CD14-positive monocyte (primary cell): Measurements from ENCODE around the gene PLA2G6. TPM values are rescaled to one million over a fixed set of nuclear protein-coding genes. Genes with fewer than 3 reads are reported as not detected.

Experiments used
- DNase-seq, 3 donors: peaks; one replicate each; pipeline ENCODE4 v3.0.0-alpha.2; 2011 to 2022
- H2AFZ ChIP-seq: 2 replicates; pipeline ENCODE4 v1.6.0; 2012; ENCODE audit warnings: mild to moderate bottlenecking, low read depth, low read length, inconsistent platforms; ENCODE audit not compliant: insufficient read depth, poor library complexity, severe bottlenecking
- H3K27ac ChIP-seq, 2 donors: 1 replicate in 1 of 2; 2 replicates in 1 of 2; pipeline ENCODE4 v1.5.1; 2012 to 2013; ENCODE audit warnings: low read length in 2 of 2, control low read depth in 1 of 2, inconsistent platforms in 1 of 2, low read depth in 1 of 2, mild to moderate bottlenecking in 1 of 2
- H3K27me3 ChIP-seq, 2 donors: one replicate each; pipeline versions ENCODE4 v1.6.0 to v1.6.1; 2011 to 2013; ENCODE audit warnings: low read length in 2 of 2; ENCODE audit not compliant: control insufficient read depth in 2 of 2, insufficient read depth in 2 of 2
- H3K36me3 ChIP-seq, 2 donors: replicated peaks in 1 of 2; 1 replicate in 1 of 2; 2 replicates in 1 of 2; pipeline versions ENCODE4 v1.5.1 to v1.6.1; 2012 to 2013; ENCODE audit warnings: low read length in 2 of 2, control low read depth in 1 of 2, inconsistent platforms in 1 of 2, mild to moderate bottlenecking in 1 of 2; ENCODE audit not compliant: insufficient read depth in 2 of 2, control insufficient read depth in 1 of 2
- H3K4me1 ChIP-seq, 2 donors: 1 replicate in 1 of 2; 2 replicates in 1 of 2; pipeline versions ENCODE4 v1.5.1 to v1.6.1; 2012 to 2013; ENCODE audit warnings: low read length in 2 of 2, control low read depth in 1 of 2, inconsistent platforms in 1 of 2, mild to moderate bottlenecking in 1 of 2, moderate library complexity in 1 of 2; ENCODE audit not compliant: insufficient read depth in 2 of 2, control insufficient read depth in 1 of 2
- H3K4me2 ChIP-seq: replicated peaks from 2 replicates; pipeline ENCODE3; 2012; ENCODE audit warnings: low read length, moderate library complexity, mild to moderate bottlenecking; ENCODE audit not compliant: poor library complexity, severe bottlenecking; ENCODE audit errors: extremely low read depth
- H3K4me3 ChIP-seq, 3 experiments: fragments of 200-600 bp in 1 of 3; sonication (generic) in 1 of 3; replicated peaks in 1 of 3; 1 replicate in 2 of 3; 2 replicates in 1 of 3; pipeline ENCODE4 v1.5.1; 2011 to 2013; ENCODE audit warnings: low read length in 3 of 3, mild to moderate bottlenecking in 3 of 3, control low read depth in 2 of 3, low read depth in 2 of 3, inconsistent platforms in 1 of 3, moderate library complexity in 1 of 3
- H3K79me2 ChIP-seq: 2 replicates; pipeline ENCODE4 v1.6.0; 2012; ENCODE audit warnings: mild to moderate bottlenecking, control low read depth, inconsistent platforms, low read length, moderate library complexity; ENCODE audit not compliant: insufficient read depth
- H3K9ac ChIP-seq: 2 replicates; pipeline ENCODE4 v1.6.0; 2017; ENCODE audit warnings: low read length, mild to moderate bottlenecking; ENCODE audit not compliant: insufficient read depth, poor library complexity, severe bottlenecking
- H3K9me3 ChIP-seq, 2 donors: replicated peaks in 1 of 2; 1 replicate in 1 of 2; 2 replicates in 1 of 2; pipeline versions ENCODE4 v1.5.1 to v1.6.1; 2012 to 2013; ENCODE audit warnings: low read length in 2 of 2, control low read depth in 1 of 2; ENCODE audit not compliant: control insufficient read depth in 1 of 2, insufficient read depth in 1 of 2
- H4K20me1 ChIP-seq: 2 replicates; pipeline ENCODE4 v1.6.0; 2012; ENCODE audit warnings: mild to moderate bottlenecking, low read length, control low read depth, moderate library complexity; ENCODE audit not compliant: insufficient read depth
- H3K27ac Mint-ChIP-seq, 7 donors: one replicate each; pipeline ENCODE4 v1.8.0; 2020; ENCODE audit warnings: mild to moderate bottlenecking in 7 of 7, mixed read lengths in 7 of 7, moderate library complexity in 6 of 7, inconsistent platforms in 2 of 7
- H3K27me3 Mint-ChIP-seq, 3 donors: one replicate each; pipeline ENCODE4 v1.8.0; 2021 to 2022; ENCODE audit warnings: low read depth in 3 of 3, mild to moderate bottlenecking in 3 of 3, mixed read lengths in 3 of 3, moderate library complexity in 3 of 3, inconsistent platforms in 1 of 3
- H3K36me3 Mint-ChIP-seq, 2 donors: one replicate each; pipeline ENCODE4 v1.8.0; 2020; ENCODE audit warnings: mixed read lengths in 2 of 2, inconsistent platforms in 1 of 2, mild to moderate bottlenecking in 1 of 2
- H3K4me1 Mint-ChIP-seq: one replicate; pipeline ENCODE4 v1.8.0; 2020; ENCODE audit warnings: mild to moderate bottlenecking, mixed read lengths
- H3K4me3 Mint-ChIP-seq, 2 donors: one replicate each; pipeline ENCODE4 v1.8.0; 2020; ENCODE audit warnings: mild to moderate bottlenecking in 2 of 2, mixed read lengths in 2 of 2, moderate library complexity in 1 of 2
- H3K9me3 Mint-ChIP-seq, 7 donors: one replicate each; pipeline ENCODE4 v1.8.0; 2020 to 2022; ENCODE audit warnings: mixed read lengths in 7 of 7, mild to moderate bottlenecking in 6 of 7, moderate library complexity in 6 of 7, inconsistent platforms in 2 of 7
- CTCF ChIP-seq: fragments of 200-600 bp; IDR thresholded peaks from one replicate; pipeline ENCODE4 v1.8.0; 2022; ENCODE audit warnings: antibody characterized with exemption, mild to moderate bottlenecking
- WGBS: methylation state at CpG from one replicate; pipeline ENCODE4 v1.1.5; 2013; ENCODE audit warnings: missing lambda C conversion rate; ENCODE audit not compliant: insufficient coverage; 5-methylcytosine and 5-hydroxymethylcytosine counted together
- intact Hi-C, 2 donors: fragments of 100-400 bp; cut with micrococcal nuclease; formaldehyde crosslinking; loops; one replicate each; pipeline versions ENCODE4 v1.15.0 to v1.15.1; 2023
- polyA plus RNA-seq, 3 donors: library from polyadenylated mRNA; depleted of rRNA in 1 of 3; unstranded in 2 of 3; stranded (reverse) in 1 of 3; fragments of 300-500 nt in 2 of 3; fragments of >200 nt in 1 of 3; fragmentation: Illumina TruSeq in 2 of 3; gene quantifications; 1 replicate in 2 of 3; 2 replicates in 1 of 3; pipeline ENCODE4 v1.2.3, GENCODE V29; 2012 to 2021

PLA2G6 gene
- polyA plus RNA-seq, 3 donors, result 0.43 to 8.3 (median 0.62) TPM

- TF ChIP-seq CTCF, result no peak
- H3K4me3 Mint-ChIP-seq, result no peak overlapping the region
- Histone ChIP-seq H2AFZ (no peak overlapping the region), H3K27me3 (no peaks in the 10 kb centered on the region), H3K4me1 (no peaks in the 10 kb centered on the region), H3K79me2 (no peaks in the 10 kb centered on the region), H3K9me3 (no peaks in the 10 kb centered on the region), H3K9ac (no peak overlapping the region), H3K4me3 (no peak overlapping the region), H3K27ac (no peak overlapping the region), H4K20me1 (no peaks in the 10 kb centered on the region), H3K36me3 (no peaks in the 10 kb centered on the region), H3K4me2 (no peak overlapping the region)
- H3K36me3 Mint-ChIP-seq, result no peaks in the 10 kb centered on the region
- WGBS, result 88% methylated on average over 2 of the region's 4 CpGs
- peaks cover 2 to 4% (median 3%) of the 10 kb centered on the region in 3 donors for H3K27me3 Mint-ChIP-seq
- intact Hi-C loops, result no loop called here
- no peaks in the 10 kb centered on the region for H3K4me1 Mint-ChIP-seq
- DNase-seq, result no peak
- H3K27ac Mint-ChIP-seq, result no peak overlapping the region
- H3K9me3 Mint-ChIP-seq, result peaks cover 0 to 4% (median 2%) of the 10 kb centered on the region in 7 donors
Measured at GRCh38 chr22:38153821-38154562, 27.6 kb downstream of the PLA2G6 start.

GRCh38 chr22:38151126-38151500 lies 30.5 kb downstream of the PLA2G6 start:
- no peaks in the 10 kb centered on the region for H3K9me3 ChIP-seq
- no peaks in the 10 kb centered on the region for H3K27me3 ChIP-seq
- no peak for TF ChIP-seq CTCF
- peaks cover 2 to 4% (median 3%) of the 10 kb centered on the region in 3 donors for H3K27me3 Mint-ChIP-seq
- H3K4me3 ChIP-seq, result no peak overlapping the region
- 92% methylated on average over 8 of the region's 8 CpGs for WGBS
- no peaks in the 10 kb centered on the region for H4K20me1 ChIP-seq
- intact Hi-C loops, result no loop called here
- H3K36me3 ChIP-seq, result no peaks in the 10 kb centered on the region
- H3K36me3 Mint-ChIP-seq, result no peaks in the 10 kb centered on the region
- H3K9ac ChIP-seq, result no peak overlapping the region
- H2AFZ ChIP-seq, result no peak overlapping the region
- H3K4me1 ChIP-seq, result peaks cover 18 to 19% of the 10 kb centered on the region in 2 donors
- no peak for DNase-seq
- no peak overlapping the region for H3K4me3 Mint-ChIP-seq
- H3K9me3 Mint-ChIP-seq, result peaks cover 0 to 6% (median 2%) of the 10 kb centered on the region in 7 donors
- H3K27ac ChIP-seq, result no peak overlapping the region
- H3K27ac Mint-ChIP-seq, result no peak overlapping the region
- no peaks in the 10 kb centered on the region for H3K79me2 ChIP-seq
- H3K4me1 Mint-ChIP-seq, result peaks cover 17% of the 10 kb centered on the region
- no peak overlapping the region for H3K4me2 ChIP-seq
